ENCODE measurements around the gene SLC41A2.
"Not testable (repeated sequence)": the region's sequence is repeated elsewhere in the genome, so short reads cannot be mapped to it uniquely, and the experiment has no call there.

Gene SLC41A2, protein sequence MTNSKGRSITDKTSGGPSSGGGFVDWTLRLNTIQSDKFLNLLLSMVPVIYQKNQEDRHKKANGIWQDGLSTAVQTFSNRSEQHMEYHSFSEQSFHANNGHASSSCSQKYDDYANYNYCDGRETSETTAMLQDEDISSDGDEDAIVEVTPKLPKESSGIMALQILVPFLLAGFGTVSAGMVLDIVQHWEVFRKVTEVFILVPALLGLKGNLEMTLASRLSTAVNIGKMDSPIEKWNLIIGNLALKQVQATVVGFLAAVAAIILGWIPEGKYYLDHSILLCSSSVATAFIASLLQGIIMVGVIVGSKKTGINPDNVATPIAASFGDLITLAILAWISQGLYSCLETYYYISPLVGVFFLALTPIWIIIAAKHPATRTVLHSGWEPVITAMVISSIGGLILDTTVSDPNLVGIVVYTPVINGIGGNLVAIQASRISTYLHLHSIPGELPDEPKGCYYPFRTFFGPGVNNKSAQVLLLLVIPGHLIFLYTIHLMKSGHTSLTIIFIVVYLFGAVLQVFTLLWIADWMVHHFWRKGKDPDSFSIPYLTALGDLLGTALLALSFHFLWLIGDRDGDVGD

GRCh38 chr12:104958001-104958804, at the start of gene SLC41A2:
Gene SLC41A2 (minus strand): TSS chr12:104958290. CDS start chr12:104928527, 29,763 bp downstream.
- peak; percentile 49 to 83 for DNase-seq

DNA sequence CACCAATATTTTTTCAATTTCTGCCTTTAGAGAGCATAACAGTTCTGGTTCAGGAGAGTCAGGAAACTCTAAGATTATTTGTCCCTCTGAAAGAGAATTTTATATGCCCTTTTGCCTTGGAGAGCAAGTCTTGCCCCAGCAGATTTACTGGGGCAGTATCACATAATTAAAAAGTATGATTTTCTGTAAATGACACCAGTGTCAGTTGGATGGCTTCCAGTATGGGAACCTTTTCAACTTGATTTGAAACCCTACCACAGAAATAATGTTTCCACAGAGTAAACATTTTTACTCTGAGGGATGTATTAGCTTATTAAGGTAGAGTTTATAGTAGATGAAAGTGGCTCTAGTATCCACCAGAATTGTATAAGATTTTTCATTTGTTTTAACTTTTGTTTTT, 43.4 kb upstream of the SLC41A2 start:
- no peak for DNase-seq

DNA sequence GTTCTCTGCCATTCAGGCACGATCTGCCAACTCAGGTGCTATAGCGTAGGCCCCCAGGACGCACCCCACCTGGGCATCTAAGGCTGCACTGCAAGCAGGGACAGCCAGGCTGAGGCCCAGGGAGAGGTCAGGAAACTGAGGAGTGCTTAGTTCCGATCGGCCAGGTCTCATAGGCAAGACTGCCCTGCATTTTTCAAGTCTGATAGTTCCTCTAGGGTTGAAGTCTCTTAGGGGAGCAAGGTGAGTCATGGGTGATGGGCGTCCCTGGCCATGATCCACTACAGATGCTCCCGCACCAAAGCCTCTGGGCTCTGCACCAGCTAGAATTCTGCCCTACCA, 41.2 kb upstream of the SLC41A2 start:
- peak in 1 of 2 experiments; percentile 23 for DNase-seq

DNA sequence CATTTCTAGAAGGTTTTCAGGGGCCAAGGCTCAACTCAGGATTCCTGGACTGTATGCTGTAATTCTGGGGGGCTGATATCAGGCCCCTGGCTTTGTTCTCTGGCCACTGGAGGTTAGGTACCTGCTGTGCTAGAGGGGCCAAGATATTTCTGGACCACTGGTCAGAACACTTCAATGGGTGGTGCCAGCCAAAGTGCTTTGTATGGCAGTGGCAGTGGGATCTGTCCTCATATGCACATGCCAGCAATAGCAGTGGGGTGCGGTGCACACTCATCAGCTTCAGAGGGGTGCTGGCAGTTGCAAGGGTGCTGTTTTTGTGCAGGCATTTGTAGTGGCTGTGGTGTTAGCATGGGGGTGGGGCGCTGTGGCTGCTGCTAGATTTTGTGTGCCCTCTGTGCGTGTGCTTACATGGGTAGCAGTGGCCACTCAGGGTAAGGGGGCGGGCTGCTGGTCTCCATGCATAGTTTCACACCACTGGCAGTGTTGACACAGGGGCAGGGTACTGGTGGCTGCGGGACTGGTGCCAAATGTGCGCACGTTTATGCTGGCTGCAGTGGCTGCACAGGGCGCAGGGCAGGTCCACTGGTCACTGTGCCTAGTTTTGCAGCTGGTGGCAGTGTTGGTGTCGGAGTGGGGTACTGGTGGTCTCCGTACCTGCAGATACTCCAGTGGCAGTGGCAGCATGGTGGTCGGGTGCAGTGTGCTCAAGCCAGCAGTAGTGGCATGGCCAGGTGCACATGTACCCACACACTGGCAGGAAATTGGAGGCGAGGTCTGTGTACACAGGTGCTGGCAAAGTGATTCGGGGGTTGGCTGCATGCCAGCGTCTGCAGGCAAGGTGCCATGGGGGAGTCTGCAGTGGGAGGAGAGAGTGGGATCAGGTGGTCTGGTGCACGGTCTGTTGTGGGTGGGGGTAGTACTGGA, 40.6 kb upstream of the SLC41A2 start:
- DNase-seq, result peak; percentile 71 to 82

DNA sequence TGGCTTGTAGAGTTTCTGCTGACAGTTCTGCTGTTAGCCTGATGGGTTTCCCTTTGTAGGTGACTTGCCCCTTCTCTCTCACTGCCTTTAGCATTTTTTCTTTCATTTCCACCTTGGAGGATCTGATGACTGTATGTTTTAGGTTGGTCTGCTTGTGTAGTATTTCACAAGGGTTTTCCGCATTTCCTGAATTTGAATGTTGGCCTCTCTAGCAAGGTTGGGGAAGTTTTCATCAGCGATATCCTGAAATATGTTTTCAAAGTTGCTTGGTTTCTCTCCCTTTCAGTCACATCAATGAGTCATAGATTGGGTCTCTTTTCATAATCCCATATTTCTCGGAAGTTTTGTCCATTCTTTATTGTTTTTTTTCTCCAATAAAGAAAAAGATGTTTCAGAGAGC, 39.5 kb upstream of the SLC41A2 start:
- no peak for DNase-seq

DNA sequence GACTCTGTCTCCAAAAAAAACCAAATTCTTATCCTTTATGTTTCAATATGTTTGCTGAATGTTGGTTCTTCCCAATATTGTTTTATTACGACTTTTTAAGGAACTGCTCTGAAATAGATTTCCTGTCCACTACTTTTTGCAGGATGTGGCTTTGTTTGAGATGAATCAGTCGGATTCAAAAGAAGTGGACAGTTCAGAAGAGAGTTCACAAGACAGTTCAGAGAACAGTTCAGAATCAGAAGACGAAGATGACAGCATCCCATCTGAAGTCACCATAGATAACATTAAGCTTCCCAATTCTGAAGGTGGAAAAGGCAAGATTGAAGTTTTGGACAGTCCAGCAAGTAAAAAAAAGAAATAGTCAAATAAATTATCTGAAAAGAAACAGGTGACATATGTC, 36.2 kb upstream of the SLC41A2 start:
- no peak for DNase-seq

- DNase-seq, result no peak
These were observed 33.6 kb upstream of the SLC41A2 start for GRCh38 chr12:104991565-104992128.

DNA sequence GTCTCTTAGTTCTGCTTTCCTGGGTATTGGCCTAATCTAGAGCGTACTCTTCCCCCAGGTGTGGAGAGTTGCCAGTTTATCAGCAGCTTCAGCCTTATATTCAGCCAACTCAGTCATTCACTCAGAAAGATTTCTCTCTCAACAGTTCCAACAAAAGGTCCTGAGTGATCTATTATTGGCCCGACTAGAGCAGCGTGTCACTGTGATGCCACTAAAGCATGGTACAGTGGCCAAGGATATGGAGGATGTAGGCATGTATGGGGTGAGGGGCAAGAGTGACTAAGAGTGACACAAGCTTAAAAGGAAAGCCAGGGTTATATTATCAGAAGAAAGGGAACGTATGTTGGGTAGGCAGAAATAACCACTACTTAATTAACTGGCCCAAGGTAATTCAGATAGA, 32.9 kb upstream of the SLC41A2 start:
- DNase-seq, result no peak

DNA sequence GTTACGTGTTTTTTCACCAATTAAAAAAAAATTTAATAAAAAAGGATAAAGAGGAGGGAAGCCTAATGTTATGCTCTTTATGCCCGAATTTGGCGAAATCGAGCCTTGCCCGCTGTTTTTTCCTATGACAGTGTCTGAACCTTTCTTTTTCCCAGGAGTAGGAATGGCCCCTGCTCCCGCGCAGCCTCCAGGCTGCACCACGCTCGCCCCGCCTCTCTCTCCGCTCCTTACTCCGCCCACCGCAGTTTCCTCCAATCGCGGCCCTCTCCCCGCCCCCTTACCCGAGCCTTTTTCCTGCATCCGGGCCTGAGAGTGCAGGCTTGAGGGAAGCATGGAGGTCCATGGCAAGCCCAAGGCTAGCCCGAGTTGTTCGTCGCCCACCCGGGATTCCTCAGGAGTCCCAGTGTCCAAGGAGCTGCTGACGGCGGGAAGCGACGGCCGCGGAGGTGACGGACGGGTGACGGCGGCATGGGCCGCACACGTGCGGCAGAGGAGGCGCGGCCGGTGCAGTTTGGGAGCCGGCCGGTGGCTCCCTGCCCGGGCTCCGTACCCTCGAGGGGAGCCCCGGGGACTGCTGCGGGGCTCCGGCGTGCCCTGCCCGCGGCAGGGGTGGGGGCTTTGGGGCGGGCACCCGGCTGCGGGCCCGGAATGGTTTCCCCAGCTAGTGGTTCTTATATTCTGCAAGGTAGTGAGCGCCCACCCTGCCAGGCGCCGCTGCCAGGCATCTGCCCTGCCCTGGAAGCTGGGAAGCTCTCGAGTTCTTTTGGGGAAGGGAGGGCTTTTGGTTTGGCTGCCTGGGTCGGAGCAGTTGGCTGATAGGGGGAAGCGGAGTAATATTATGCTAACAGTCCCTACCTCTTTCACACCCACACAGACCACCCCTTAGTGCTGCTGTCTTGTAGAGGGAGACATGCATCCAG, 28.2 kb upstream of the SLC41A2 start, which contains the start of gene NOPCHAP1:
Gene NOPCHAP1, plus strand, starts transcription at position 295 of the 920 bp plus-strand sequence. Its CDS starts 37 bp downstream, at position 332.
- DNase-seq, result peak; percentile 88 to 91

DNA sequence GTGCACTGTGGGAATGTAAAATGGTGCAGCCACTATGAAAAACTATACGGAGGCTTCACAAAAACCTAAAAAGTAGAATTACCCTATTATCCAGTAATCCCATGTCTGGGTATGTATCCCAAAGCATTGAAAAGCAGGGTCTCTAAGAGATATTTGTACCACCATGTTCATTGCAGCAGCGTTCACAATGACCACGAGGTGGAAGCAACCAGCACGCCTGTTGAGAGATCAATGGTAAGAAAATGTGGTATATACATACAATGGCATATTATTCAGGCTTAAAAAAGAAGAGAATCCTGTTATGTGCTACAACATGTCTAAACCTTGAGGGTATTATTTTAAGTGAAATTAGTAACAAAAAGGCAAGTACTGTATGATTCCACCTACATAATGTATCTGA, 27.1 kb upstream of the SLC41A2 start:
- peak; percentile 49 to 60 for DNase-seq

DNA sequence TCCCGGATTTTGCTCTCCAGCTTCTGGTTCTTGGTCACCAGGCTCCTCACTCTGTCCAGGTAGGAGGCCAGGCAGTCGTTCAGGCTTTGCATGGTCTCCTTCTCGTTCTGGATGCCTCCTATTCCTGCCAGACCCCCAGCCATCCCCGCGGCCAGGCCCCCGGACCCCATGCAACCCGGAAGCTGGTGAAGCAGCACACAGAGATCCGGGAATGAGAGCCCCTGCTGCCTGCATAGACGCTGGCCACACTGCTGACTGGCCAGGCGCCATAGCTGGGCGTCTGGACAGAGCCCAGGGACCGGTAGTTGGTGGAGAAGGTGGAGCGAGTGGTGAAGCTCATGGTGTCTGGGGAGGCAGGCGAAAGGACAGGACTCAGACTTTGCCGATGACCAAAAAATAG, 19.6 kb upstream of the SLC41A2 start:
- DNase-seq, result not testable (repeated sequence)

GRCh38 chr12:104976703-104977102, 18.6 kb upstream of the SLC41A2 start:
- no peak for DNase-seq

GRCh38 chr12:104975587-104976343, 17.7 kb upstream of the SLC41A2 start:
- DNase-seq, result no peak

DNA sequence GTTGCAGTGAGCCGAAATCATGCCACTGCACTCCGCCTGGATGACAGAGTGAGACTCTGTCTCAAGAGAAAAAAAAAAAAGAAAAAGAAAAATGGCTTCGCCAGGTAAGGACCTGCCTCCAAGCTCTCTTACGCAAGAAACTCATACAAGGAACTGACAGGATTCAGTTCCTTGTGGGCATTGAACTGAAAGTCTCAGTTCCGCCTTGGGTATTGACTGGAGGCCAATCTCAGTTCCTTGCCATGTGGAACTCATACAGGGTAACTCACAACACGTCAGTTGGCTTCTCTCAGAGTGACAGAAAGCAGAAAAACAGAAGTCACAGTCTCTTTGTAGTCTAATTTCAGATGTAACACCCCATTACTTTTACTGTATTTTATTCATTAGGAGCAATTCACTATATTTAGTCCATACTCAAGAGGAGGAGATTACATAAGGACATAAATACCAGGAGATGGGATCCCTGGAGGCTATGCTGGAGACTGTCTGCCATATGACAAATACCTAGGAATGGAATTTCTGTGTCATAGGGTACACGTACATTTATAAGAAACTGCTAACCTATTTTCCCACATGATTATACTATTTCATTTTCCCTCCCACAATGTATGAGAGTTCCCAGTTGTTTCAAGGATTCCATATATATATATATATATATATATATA, 16.7 kb upstream of the SLC41A2 start:
- DNase-seq, result no peak

DNA sequence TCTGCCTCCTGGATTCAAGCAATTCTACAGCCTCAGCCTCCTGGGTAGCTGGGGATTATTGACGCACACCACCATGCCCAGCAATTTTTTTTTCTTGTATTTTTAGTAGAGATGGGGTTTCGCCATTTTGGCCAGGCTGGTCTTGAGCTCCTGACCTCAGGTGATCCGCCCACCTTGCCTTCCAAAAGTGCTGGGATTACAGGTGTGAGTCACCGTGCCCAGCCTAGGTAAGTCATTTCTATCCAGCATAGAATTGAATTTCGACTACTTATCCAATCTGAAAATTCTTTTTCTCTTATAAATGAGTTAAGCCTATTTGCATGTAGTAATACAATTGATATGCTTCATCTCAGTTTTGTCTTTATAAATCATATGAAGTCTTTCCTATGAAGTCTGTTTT, 15.2 kb upstream of the SLC41A2 start:
- DNase-seq, result no peak

- DNase-seq, result no peak
These were observed 13.2 kb upstream of the SLC41A2 start for GRCh38 chr12:104971306-104971705.

- DNase-seq, result no peak
These were observed 11.3 kb upstream of the SLC41A2 start for GRCh38 chr12:104969343-104969742.

GRCh38 chr12:104966677-104967076, 8.6 kb upstream of the SLC41A2 start:
- no peak for DNase-seq

DNA sequence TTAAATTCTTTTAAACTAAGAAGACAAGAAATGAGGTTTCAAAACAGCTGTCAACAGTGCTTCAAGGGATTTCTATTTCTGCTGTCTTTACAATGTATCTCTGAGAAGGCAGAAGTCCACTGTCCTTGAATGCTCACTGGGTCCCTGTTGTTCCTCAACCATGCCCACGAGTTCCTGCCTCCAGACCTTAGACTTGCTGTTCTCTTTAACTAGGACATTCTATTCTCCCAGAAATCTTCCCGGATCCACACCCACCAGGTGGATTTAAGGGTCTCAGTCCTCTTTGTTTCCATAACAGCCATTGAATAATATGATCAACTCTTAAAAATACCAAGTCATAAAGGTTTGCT, 6.7 kb upstream of the SLC41A2 start:
- DNase-seq, result no peak
